Cardiac muscle cell (in vitro differentiated cells and primary cell): ENCODE measurements around the gene PLPPR2. TPM values are rescaled to one million over a fixed set of nuclear protein-coding genes. Genes with fewer than 3 reads are reported as not detected.
"Not testable (repeated sequence)": the region's sequence is repeated elsewhere in the genome, so short reads cannot be mapped to it uniquely, and the experiment has no call there.

ENCODE experiments used
- DNase-seq, 2 donors: peaks; one replicate each; pipeline versions ENCODE4 v3.0.0 to v3.0.0-alpha.2; 2010 to 2017; ENCODE audit warnings: low read depth in 1 of 2, low spot score in 1 of 2
- H3K27ac ChIP-seq: fragments of 200-600 bp; sonication (generic); 2 replicates; pipeline ENCODE4 v1.5.1; 2016
- H3K27me3 ChIP-seq: fragments of 200-600 bp; sonication (generic); 2 replicates; pipeline ENCODE4 v1.6.0; 2016; ENCODE audit warnings: control low read depth
- H3K36me3 ChIP-seq: fragments of 200-600 bp; sonication (generic); 2 replicates; pipeline ENCODE4 v1.5.1; 2016; ENCODE audit warnings: control low read depth
- H3K4me1 ChIP-seq: fragments of 200-600 bp; sonication (generic); 2 replicates; pipeline ENCODE4 v1.8.1; 2017; ENCODE audit warnings: low read depth, mild to moderate bottlenecking, mixed run types
- H3K4me3 ChIP-seq: fragments of 200-600 bp; sonication (generic); 2 replicates; pipeline ENCODE4 v1.5.1; 2016; ENCODE audit warnings: mild to moderate bottlenecking
- H3K9me3 ChIP-seq: fragments of 200-600 bp; sonication (generic); 2 replicates; pipeline ENCODE4 v1.5.1; 2017; ENCODE audit warnings: low read depth, mild to moderate bottlenecking, control low read depth
- polyA plus RNA-seq: library from polyadenylated mRNA; unstranded; fragments of >200 nt; fragmentation: Nextera tagmentation; extraction: Ambion mirVana; gene quantifications from 2 replicates; pipeline ENCODE4 v1.2.1, GENCODE V29; 2016
- total RNA-seq: library from RNA; depleted of rRNA; stranded (reverse); fragments of >200 nt; gene quantifications from 2 replicates; pipeline ENCODE4 v1.2.3, GENCODE V29; 2016
- TF ChIP-seq, protein P1 (sequence below): IDR thresholded peaks from 2 replicates; pipeline ENCODE4 v1.5.1; 2012; ENCODE audit warnings: low read depth, mild to moderate bottlenecking, low read length

The PLPPR2 gene
- total and polyA plus RNA-seq, 2 experiments from 2014 or later, result 13.4 to 14.9 TPM

DNA sequence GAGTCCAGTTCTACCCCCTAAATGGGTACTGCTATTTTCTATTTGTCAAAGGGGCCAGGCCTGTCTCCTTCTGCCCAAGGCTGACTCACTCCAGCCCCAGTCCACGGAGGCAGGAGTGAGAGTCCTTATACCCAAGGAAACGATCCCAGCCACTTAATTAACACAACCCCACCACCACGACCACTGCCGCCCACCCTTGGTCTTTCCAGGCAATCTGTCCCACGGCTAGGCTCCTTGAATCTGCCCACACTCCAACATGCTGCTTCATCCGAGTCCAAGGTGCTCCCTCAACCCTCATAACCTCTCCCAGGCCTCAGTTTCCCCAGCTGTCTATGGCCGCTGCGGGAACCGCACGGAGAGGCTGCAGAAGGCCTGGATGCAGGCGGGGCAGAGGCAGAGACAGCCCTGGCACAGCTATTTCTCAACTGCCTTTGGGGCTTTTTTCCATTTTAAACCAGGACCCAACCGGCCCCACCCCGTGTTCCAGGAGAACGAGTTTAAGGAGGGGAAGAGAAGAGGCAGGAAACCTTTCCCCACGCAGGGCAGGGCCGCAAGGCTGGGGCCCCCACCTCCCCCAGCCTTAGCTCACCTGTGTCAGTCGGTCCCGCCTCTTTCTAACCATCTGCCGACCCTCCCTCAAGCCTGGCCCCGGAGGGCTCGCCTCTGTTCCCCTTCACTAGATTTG is 16.5 kb upstream of the PLPPR2 start:
- TF ChIP-seq, protein P1, sequence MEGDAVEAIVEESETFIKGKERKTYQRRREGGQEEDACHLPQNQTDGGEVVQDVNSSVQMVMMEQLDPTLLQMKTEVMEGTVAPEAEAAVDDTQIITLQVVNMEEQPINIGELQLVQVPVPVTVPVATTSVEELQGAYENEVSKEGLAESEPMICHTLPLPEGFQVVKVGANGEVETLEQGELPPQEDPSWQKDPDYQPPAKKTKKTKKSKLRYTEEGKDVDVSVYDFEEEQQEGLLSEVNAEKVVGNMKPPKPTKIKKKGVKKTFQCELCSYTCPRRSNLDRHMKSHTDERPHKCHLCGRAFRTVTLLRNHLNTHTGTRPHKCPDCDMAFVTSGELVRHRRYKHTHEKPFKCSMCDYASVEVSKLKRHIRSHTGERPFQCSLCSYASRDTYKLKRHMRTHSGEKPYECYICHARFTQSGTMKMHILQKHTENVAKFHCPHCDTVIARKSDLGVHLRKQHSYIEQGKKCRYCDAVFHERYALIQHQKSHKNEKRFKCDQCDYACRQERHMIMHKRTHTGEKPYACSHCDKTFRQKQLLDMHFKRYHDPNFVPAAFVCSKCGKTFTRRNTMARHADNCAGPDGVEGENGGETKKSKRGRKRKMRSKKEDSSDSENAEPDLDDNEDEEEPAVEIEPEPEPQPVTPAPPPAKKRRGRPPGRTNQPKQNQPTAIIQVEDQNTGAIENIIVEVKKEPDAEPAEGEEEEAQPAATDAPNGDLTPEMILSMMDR, result no peak
- no peak overlapping the region for H3K27ac ChIP-seq
- H3K4me1 ChIP-seq, result no peaks in the 10 kb centered on the region
- H3K27me3 ChIP-seq, result no peaks in the 10 kb centered on the region
- no peak for DNase-seq
- peak overlapping the region; percentile 66 for H3K4me3 ChIP-seq
- no peaks in the 10 kb centered on the region for H3K9me3 ChIP-seq
- no peaks in the 10 kb centered on the region for H3K36me3 ChIP-seq

DNA sequence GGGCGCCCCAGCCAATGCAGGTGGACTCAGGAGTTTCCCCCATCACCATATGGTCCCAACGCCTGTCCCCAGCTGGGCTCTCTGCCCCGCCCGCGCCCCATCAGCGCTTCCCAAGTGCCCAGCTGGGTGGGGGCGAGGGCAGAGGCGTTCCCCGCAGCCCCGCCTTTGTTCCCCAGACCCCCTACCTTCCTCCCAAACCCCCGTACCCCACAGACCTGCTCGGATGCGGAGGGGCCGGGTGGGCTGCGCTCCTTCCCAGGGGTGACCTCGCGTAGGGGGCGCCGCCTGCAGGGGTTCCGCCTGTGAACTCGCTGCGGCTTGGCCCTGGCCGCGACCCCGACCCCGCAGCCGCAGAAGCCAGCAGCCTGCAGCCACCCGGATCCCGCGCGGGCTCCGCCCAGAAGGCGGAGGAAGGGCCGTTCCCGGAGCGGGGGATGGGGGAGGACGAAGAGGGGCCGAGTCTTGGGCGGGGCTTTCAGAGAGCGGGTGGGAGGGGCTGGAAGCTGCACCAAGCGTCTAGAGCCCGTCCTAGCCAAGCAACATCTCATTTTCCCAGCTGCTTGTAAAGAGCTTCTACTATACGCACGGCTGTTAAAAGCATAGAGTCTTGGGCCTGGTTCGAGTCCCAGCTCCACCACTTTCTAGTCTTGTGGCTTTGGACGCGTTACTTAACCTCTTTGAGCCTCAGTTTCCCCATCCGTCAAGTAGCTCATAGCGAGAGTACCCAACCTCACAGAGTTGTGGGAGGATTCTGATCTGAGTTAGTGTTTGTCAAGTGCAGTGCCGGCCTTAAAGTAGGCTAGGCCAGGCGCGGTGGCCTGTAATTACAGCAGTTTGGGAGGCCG is 15.8 kb upstream of the PLPPR2 start, which contains the start of gene RAB3D:
RAB3D (minus strand) TSS at position 404 of the 845 bp plus-strand sequence. CDS start 2,258 bp downstream, outside the sequence.
- H3K27me3 ChIP-seq, result no peaks in the 10 kb centered on the region
- TF ChIP-seq, protein P1, result no peak
- H3K4me1 ChIP-seq, result no peaks in the 10 kb centered on the region
- no peaks in the 10 kb centered on the region for H3K9me3 ChIP-seq
- no peaks in the 10 kb centered on the region for H3K36me3 ChIP-seq
- H3K27ac ChIP-seq, result no peak within 1 kb of the TSS
- H3K4me3 ChIP-seq, result peak within 1 kb of the TSS; percentile 66
- DNase-seq, result peak; percentile 94 to 97

DNA sequence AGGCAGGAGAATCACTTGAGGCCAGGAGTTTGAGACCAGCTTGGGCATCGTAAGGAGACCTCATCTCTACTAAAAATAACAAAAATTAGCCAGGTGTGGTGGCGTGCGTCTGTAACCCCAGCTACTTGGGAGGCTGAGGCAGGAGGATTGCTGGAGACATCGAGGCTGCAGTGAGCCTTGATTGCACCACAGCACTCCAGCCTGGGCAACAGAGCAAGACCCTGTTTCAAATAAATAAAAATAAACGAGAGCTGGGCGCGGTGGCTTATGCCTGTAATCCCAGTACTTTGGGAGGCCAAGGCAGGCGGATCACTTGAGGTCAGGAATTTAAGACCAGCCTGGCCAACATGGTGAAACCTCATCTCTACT is 15.1 kb upstream of the PLPPR2 start:
- not testable (repeated sequence) for H3K27me3 ChIP-seq, H3K4me3 ChIP-seq, H3K9me3 ChIP-seq, H3K27ac ChIP-seq, DNase-seq, H3K36me3 ChIP-seq, H3K4me1 ChIP-seq

DNA sequence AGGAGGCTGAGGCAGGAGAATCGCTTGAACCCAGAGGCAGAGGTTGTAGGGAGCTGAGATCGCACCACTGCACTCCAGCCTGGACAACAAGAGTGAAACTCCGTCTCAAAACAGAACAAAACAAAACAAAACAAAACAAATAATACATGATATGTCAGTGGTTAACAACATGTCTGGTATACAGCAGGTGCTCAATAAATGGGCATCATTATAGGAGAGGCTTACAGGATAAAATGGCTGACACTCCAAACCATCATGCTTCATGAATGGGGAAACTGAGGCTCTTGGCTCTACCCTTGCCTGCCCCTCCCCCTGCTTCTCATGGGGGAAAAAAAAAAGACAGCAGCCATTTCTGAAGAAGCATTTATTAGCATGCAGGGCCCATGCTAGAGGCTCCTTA is 12.8 kb upstream of the PLPPR2 start:
- Histone ChIP-seq H3K36me3 (no peaks in the 10 kb centered on the region), H3K4me1 (no peaks in the 10 kb centered on the region), H3K9me3 (no peaks in the 10 kb centered on the region), H3K4me3 (no peak overlapping the region), H3K27ac (no peak overlapping the region), H3K27me3 (no peaks in the 10 kb centered on the region)
- no peak for DNase-seq
- TF ChIP-seq, protein P1, result no peak

DNA sequence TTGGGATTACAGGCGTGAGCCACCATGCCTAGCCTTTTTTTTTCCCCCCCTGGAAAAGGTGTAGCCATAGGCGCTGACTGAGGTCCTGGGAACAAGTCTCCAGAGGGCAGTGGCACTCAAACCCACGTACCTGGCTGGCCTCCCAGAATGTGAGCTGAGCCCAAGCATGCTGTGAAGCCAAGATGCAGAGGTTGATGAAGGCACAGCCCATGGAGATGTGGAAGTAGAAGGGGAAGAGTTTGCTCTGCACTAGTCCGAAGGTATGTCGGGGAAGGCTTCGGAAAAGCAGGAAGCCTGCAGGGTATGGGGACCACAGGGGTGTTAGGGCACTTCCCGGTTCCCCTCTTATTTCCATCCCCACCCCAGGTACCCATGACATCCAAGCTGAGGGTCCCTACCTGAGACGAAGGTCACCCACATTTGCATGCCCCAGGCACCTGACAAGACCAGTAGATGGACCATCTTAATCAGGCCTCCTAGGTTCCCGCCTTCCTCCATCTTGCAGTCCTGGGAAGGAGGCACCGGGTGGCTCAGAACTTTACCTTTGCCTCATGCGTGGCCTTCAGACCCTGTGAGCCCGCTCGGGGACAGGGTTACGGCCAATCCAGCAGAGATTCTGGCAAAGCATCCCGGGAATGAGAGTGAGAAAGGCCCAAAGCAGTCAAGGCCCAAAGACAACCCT is 10.0 kb upstream of the PLPPR2 start:
- H3K36me3 ChIP-seq, result no peaks in the 10 kb centered on the region
- no peak for DNase-seq
- TF ChIP-seq, protein P1, result no peak
- H3K27ac ChIP-seq, result no peak overlapping the region
- peak overlapping the region; percentile 67 for H3K4me3 ChIP-seq
- no peaks in the 10 kb centered on the region for H3K4me1 ChIP-seq
- no peaks in the 10 kb centered on the region for H3K9me3 ChIP-seq
- no peaks in the 10 kb centered on the region for H3K27me3 ChIP-seq
